CD4-positive, alpha-beta T cell treated with Interleukin-1 beta for 1 hour (primary cell): ENCODE results near the gene PARD6G.

Experiments used
- DNase-seq, 2 donors: peaks; one replicate each; pipeline ENCODE4 v3.0.0-alpha.2; 2020 to 2022

PARD6G gene

GRCh38 chr18:80187956-80188642 lies 59.2 kb downstream of the PARD6G start:
- DNase-seq = no peak

- DNase-seq = no peak
Observed at GRCh38 chr18:80185545-80185944, 61.8 kb downstream of the PARD6G start.

- no peak for DNase-seq
Observed at GRCh38 chr18:80184243-80184772, 63.0 kb downstream of the PARD6G start.

GRCh38 chr18:80183273-80184050 lies 63.9 kb downstream of the PARD6G start:
- DNase-seq = no peak

- no peak for DNase-seq
Observed at GRCh38 chr18:80182855-80183254, 64.5 kb downstream of the PARD6G start.

GRCh38 chr18:80181642-80182461 lies 65.5 kb downstream of the PARD6G start:
- DNase-seq = no peak

- DNase-seq = no peak
Observed at GRCh38 chr18:80180778-80181564, 66.3 kb downstream of the PARD6G start.

- no peak for DNase-seq
Observed at GRCh38 chr18:80179857-80180558, 67.3 kb downstream of the PARD6G start.

- DNase-seq = no peak
Observed at GRCh38 chr18:80178935-80179818, 68.1 kb downstream of the PARD6G start.

- DNase-seq = no peak
Observed at GRCh38 chr18:80177128-80177527, 70.2 kb downstream of the PARD6G start.

GRCh38 chr18:80176334-80177073 lies 70.8 kb downstream of the PARD6G start:
- no peak for DNase-seq

GRCh38 chr18:80175451-80176204 lies 71.7 kb downstream of the PARD6G start:
- DNase-seq = peak; percentile 72 to 80

- no peak for DNase-seq
Observed at GRCh38 chr18:80173060-80173459, 74.3 kb downstream of the PARD6G start.

GRCh38 chr18:80172056-80172455 lies 75.3 kb downstream of the PARD6G start:
- DNase-seq = peak; percentile 11 to 36

GRCh38 chr18:80171054-80171872 lies 76.1 kb downstream of the PARD6G start:
- DNase-seq = peak; percentile 24 to 48

- DNase-seq = no peak
Observed at GRCh38 chr18:80170395-80171053, 76.8 kb downstream of the PARD6G start.

GRCh38 chr18:80169607-80170006 lies 77.7 kb downstream of the PARD6G start:
- no peak for DNase-seq

- no peak for DNase-seq
Observed at GRCh38 chr18:80168982-80169381, 78.3 kb downstream of the PARD6G start.
